Measurements from ENCODE around the gene KLHL29. TPM values are rescaled to one million over a fixed set of nuclear protein-coding genes. Genes with fewer than 3 reads are reported as not detected.

The KLHL29 gene
- total RNA-seq, 3 donors from 2014 or later (not counting 1 experiment from before 2014, with no cell fraction given) = 0.24 to 0.43 (median 0.33) TPM

DNA sequence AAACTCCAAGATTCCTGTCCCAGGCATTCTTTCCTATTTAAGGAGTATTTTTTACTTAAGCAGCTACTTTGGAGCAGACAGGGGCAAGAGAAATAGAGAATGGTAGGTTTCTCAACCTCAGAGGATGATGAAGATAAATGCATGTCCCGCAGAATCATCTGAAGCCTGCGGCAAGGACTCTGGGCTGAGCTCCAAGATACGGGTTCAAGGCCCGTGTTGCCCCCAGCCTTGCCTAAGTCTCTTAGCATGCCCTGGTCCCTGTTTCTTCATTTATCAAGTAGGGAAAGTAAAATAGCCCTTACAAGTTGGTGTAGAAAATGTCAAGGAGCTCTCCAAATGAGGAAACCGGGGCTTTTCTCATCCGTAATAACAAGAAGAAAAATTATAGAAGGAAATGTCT is 214.0 kb downstream of the KLHL29 start:
- no peak for ATAC-seq

DNA sequence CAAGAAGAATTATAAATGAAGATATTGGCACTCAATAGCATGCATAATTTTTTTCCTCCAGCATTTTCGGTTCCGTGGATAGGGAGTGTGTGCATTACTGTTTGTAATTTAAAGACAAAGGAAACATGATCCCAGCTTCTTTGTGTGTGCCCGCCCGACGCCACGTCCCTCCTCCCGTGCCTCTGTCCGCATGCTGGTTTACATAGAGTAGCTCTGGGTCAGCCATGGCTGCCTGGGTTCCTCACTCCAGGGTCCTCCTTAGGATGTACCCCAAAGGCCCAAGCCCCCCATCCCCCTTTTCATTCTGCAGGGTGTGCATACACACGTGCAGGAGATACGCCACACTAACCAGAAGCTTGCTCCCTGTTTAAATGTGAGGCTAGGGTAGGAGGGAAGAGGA is 214.7 kb downstream of the KLHL29 start:
- H3K4me1 ChIP-seq (ENCODE audit: control insufficient read depth, insufficient read depth, low read length) = no peaks in the 10 kb centered on the region
- intact Hi-C loops (cut with micrococcal nuclease) = no loop called here
- no peak overlapping the region for H3K4me3 Mint-ChIP-seq
- no peak overlapping the region for H3K4me3 ChIP-seq (ENCODE audit: low read length)
- no peak for DNase-seq
- no peaks in the 10 kb centered on the region for H3K4me1 Mint-ChIP-seq
- H3K36me3 Mint-ChIP-seq = no peaks in the 10 kb centered on the region
- H3K27ac ChIP-seq (ENCODE audit: low read length) = no peak overlapping the region
- H3K9me3 Mint-ChIP-seq = no peaks in the 10 kb centered on the region
- H3K27me3 Mint-ChIP-seq (ENCODE audit: low read depth in 2 of 2) = peaks cover 0 to 5% of the 10 kb centered on the region in 2 donors
- no peaks in the 10 kb centered on the region for H3K36me3 ChIP-seq (ENCODE audit: control insufficient read depth, insufficient read depth, low read length)
- no peak for ATAC-seq
- no peak overlapping the region for H3K27ac Mint-ChIP-seq
- no peaks in the 10 kb centered on the region for H3K27me3 ChIP-seq (ENCODE audit: control insufficient read depth, insufficient read depth, low read length)
- TF ChIP-seq, protein P1, sequence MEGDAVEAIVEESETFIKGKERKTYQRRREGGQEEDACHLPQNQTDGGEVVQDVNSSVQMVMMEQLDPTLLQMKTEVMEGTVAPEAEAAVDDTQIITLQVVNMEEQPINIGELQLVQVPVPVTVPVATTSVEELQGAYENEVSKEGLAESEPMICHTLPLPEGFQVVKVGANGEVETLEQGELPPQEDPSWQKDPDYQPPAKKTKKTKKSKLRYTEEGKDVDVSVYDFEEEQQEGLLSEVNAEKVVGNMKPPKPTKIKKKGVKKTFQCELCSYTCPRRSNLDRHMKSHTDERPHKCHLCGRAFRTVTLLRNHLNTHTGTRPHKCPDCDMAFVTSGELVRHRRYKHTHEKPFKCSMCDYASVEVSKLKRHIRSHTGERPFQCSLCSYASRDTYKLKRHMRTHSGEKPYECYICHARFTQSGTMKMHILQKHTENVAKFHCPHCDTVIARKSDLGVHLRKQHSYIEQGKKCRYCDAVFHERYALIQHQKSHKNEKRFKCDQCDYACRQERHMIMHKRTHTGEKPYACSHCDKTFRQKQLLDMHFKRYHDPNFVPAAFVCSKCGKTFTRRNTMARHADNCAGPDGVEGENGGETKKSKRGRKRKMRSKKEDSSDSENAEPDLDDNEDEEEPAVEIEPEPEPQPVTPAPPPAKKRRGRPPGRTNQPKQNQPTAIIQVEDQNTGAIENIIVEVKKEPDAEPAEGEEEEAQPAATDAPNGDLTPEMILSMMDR (IDR thresholded peaks at IDR 0.05) = no peak
- H3K9me3 ChIP-seq (ENCODE audit: control insufficient read depth, insufficient read depth, low read length) = no peaks in the 10 kb centered on the region
- 92% methylated on average over 9 of the region's 10 CpGs for WGBS (ENCODE audit: insufficient coverage)

More for the DNA sequence above, 214.0 kb downstream of the KLHL29 start:
- TF ChIP-seq, protein P1 (IDR thresholded peaks at IDR 0.05) = no peak
- no peaks in the 10 kb centered on the region for H3K4me1 ChIP-seq (ENCODE audit: control insufficient read depth, insufficient read depth, low read length)
- no peaks in the 10 kb centered on the region for H3K27me3 ChIP-seq (ENCODE audit: control insufficient read depth, insufficient read depth, low read length)
- H3K36me3 Mint-ChIP-seq = no peaks in the 10 kb centered on the region
- H3K4me1 Mint-ChIP-seq = no peaks in the 10 kb centered on the region
- DNase-seq = no peak
- no peak overlapping the region for H3K27ac Mint-ChIP-seq
- H3K27ac ChIP-seq (ENCODE audit: low read length) = no peak overlapping the region
- H3K9me3 ChIP-seq (ENCODE audit: control insufficient read depth, insufficient read depth, low read length) = no peaks in the 10 kb centered on the region
- intact Hi-C loops (cut with micrococcal nuclease) = no loop called here
- 95% methylated on average over 4 of the region's 6 CpGs for WGBS (ENCODE audit: insufficient coverage)
- no peaks in the 10 kb centered on the region for H3K36me3 ChIP-seq (ENCODE audit: control insufficient read depth, insufficient read depth, low read length)
- H3K9me3 Mint-ChIP-seq = no peaks in the 10 kb centered on the region
- peaks cover 0 to 5% of the 10 kb centered on the region in 2 donors for H3K27me3 Mint-ChIP-seq (ENCODE audit: low read depth in 2 of 2)
- H3K4me3 ChIP-seq (ENCODE audit: low read length) = no peak overlapping the region
- H3K4me3 Mint-ChIP-seq = no peak overlapping the region

DNA sequence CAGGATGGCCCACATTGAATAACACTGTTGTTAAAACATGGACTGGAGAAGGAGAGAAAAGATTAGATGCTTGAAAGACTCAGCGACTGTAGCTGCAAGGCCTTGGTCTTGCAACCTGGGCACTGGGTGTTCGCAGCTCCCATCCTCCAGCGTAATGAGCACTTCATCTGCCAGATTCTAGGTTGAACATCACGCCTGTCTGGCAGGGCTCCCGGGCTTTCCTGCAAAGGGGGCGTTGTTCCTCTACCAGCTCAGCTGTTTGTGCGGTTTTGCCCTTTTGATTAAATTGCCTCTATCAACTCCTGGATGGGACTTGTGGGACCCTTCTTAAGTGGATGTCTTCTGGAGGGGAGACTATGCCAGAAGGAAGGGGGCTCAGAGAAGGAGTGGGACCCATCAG is 215.4 kb downstream of the KLHL29 start:
- H3K36me3 Mint-ChIP-seq = no peaks in the 10 kb centered on the region
- intact Hi-C loops (cut with micrococcal nuclease) = no loop called here
- 73% methylated on average over 7 of the region's 7 CpGs for WGBS (ENCODE audit: insufficient coverage)
- Histone ChIP-seq H3K27me3 (ENCODE audit: control insufficient read depth, insufficient read depth, low read length) (no peaks in the 10 kb centered on the region), H3K4me1 (ENCODE audit: control insufficient read depth, insufficient read depth, low read length) (no peaks in the 10 kb centered on the region), H3K4me3 (ENCODE audit: low read length) (no peak overlapping the region), H3K36me3 (ENCODE audit: control insufficient read depth, insufficient read depth, low read length) (no peaks in the 10 kb centered on the region), H3K9me3 (ENCODE audit: control insufficient read depth, insufficient read depth, low read length) (no peaks in the 10 kb centered on the region), H3K27ac (ENCODE audit: low read length) (no peak overlapping the region)
- H3K9me3 Mint-ChIP-seq = no peaks in the 10 kb centered on the region
- no peak for ATAC-seq
- no peak overlapping the region for H3K27ac Mint-ChIP-seq
- H3K4me1 Mint-ChIP-seq = no peaks in the 10 kb centered on the region
- H3K4me3 Mint-ChIP-seq = no peak overlapping the region
- TF ChIP-seq, protein P1 (IDR thresholded peaks at IDR 0.05) = no peak
- peaks cover 0 to 2% of the 10 kb centered on the region in 2 donors for H3K27me3 Mint-ChIP-seq (ENCODE audit: low read depth in 2 of 2)
- DNase-seq = no peak

DNA sequence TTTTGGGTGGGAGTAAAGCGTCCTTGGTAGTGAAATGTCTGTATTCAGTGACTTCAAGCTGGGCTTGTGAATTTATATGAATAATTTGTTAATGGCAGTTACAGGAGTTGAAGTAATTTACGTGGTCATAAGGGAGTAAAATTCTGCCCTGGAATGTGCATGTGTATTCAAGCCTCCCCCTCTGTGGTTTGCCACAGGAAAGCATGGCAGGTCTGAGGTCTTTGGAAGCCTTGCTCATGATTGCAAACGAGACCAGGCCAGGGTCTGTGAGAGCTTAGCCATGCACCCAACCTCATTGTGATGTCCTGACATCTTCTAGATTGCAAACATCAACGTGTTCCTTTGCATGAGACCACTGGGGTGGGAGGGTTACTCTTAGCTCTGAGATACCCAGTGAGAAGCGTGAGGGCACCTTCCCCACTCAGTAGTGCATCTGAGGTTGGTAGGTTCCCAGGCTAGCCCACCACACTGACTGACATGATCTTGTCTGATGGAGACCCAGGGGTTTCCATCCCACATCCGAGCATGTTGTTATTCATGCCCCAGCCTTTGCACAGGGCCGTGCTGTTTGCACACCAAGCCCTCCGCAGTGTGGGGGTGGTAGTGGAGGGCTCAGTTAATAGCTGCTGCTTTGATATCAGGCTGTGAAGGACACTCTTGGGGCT is 216.5 kb downstream of the KLHL29 start:
- Mint-ChIP-seq H3K9me3 (peaks cover 2 to 4% of the 10 kb centered on the region in 2 donors), H3K27ac (no peak overlapping the region), H3K36me3 (no peaks in the 10 kb centered on the region), H3K27me3 (ENCODE audit: low read depth in 2 of 2) (no peaks in the 10 kb centered on the region), H3K4me1 (no peaks in the 10 kb centered on the region), H3K4me3 (no peak overlapping the region)
- TF ChIP-seq, protein P1 (IDR thresholded peaks at IDR 0.05) = no peak
- DNase-seq (no peak), ATAC-seq (no peak)
- Histone ChIP-seq H3K4me3 (ENCODE audit: low read length) (no peak overlapping the region), H3K9me3 (ENCODE audit: control insufficient read depth, insufficient read depth, low read length) (peaks cover 3% of the 10 kb centered on the region), H3K36me3 (ENCODE audit: control insufficient read depth, insufficient read depth, low read length) (no peaks in the 10 kb centered on the region), H3K4me1 (ENCODE audit: control insufficient read depth, insufficient read depth, low read length) (no peaks in the 10 kb centered on the region), H3K27me3 (ENCODE audit: control insufficient read depth, insufficient read depth, low read length) (no peaks in the 10 kb centered on the region), H3K27ac (ENCODE audit: low read length) (no peak overlapping the region)
- WGBS (ENCODE audit: insufficient coverage) = 59% methylated on average over 8 of the region's 8 CpGs
- intact Hi-C loops (cut with micrococcal nuclease) = no loop called here
